Stimulated activated CD8-positive, alpha-beta memory T cell treated with anti-CD3 and anti-CD28 coated beads, Interleukin-2, amount 100 ng/mL, for 1 hour (primary cell): Measurements from ENCODE around the gene DCAF5.
"Not testable (repeated sequence)": the region's sequence is repeated elsewhere in the genome, so short reads cannot be mapped to it uniquely, and the experiment has no call there.

ENCODE experiments used
- DNase-seq, 2 donors: peaks; one replicate each; pipeline ENCODE4 v3.0.0-alpha.2; 2020; ENCODE audit warnings: low read depth in 2 of 2

DCAF5 gene, protein sequence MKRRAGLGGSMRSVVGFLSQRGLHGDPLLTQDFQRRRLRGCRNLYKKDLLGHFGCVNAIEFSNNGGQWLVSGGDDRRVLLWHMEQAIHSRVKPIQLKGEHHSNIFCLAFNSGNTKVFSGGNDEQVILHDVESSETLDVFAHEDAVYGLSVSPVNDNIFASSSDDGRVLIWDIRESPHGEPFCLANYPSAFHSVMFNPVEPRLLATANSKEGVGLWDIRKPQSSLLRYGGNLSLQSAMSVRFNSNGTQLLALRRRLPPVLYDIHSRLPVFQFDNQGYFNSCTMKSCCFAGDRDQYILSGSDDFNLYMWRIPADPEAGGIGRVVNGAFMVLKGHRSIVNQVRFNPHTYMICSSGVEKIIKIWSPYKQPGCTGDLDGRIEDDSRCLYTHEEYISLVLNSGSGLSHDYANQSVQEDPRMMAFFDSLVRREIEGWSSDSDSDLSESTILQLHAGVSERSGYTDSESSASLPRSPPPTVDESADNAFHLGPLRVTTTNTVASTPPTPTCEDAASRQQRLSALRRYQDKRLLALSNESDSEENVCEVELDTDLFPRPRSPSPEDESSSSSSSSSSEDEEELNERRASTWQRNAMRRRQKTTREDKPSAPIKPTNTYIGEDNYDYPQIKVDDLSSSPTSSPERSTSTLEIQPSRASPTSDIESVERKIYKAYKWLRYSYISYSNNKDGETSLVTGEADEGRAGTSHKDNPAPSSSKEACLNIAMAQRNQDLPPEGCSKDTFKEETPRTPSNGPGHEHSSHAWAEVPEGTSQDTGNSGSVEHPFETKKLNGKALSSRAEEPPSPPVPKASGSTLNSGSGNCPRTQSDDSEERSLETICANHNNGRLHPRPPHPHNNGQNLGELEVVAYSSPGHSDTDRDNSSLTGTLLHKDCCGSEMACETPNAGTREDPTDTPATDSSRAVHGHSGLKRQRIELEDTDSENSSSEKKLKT

DNA sequence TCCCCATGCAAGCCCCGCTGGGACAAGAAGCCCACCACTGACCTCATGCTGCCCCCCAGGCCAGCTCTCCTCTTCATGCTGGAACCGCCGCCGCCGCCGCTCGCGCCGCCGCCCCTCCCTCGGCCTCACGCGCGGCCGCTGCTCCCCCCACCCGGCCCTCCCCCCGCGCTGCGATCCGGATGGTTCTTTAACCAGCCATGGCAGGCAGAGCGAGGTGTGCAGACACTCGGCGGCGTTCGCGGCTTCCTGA lies at the start of gene DCAF5:
DCAF5 (minus strand) TSS at position 218 of the 250 bp plus-strand sequence; CDS start at position 77, 141 bp downstream.
- peak; percentile 80 to 89 for DNase-seq

DNA sequence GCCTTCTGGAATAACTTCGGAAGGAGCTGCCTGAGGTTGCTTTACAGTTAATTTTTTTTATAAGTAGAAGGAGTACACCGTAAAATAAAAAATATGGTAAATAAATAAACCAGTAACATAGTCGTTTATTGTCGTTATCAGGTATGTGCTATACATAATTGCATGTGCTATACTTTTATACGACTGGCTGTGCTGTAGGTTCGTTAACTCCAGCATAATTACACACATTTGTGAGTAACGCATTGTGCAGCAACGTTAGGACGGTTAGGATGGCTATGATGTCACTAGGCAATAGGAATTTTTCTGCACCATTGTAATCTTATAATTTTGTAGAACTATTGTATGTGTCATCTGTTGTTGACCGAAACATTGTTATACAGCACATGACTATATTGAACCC lies 46.9 kb upstream of the DCAF5 start:
- DNase-seq: no peak

- DNase-seq: no peak
Measured at GRCh38 chr14:69193721-69194120, 40.8 kb upstream of the DCAF5 start.

- DNase-seq: peak; percentile 29 to 37
Measured at GRCh38 chr14:69191340-69192111, 38.6 kb upstream of the DCAF5 start, which contains the start of gene EXD2. TSS of gene EXD2 (plus strand) at chr14:69191498. CDS start at chr14:69209471, 17,973 bp downstream.

GRCh38 chr14:69190191-69190590 lies 37.3 kb upstream of the DCAF5 start:
- DNase-seq: no peak

DNA sequence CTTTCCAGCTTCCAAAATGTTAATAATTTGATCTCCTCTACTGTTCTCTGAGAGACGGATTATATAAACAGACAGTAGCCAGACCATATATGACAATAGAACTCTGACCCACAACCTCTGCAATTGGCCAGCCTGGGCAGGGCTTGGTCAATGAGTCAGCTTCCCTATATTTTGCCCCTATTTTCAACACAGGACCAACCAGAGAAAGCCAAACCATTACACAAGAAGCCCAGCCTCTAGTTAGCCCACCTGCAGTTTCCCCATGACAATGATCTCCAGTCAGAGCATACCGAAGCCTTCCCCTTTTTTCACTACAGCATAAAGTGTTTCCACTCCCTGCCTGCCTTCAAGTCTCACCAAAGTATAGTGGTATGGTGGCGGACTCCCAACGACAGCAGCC lies 30.8 kb upstream of the DCAF5 start:
- DNase-seq: no peak

DNA sequence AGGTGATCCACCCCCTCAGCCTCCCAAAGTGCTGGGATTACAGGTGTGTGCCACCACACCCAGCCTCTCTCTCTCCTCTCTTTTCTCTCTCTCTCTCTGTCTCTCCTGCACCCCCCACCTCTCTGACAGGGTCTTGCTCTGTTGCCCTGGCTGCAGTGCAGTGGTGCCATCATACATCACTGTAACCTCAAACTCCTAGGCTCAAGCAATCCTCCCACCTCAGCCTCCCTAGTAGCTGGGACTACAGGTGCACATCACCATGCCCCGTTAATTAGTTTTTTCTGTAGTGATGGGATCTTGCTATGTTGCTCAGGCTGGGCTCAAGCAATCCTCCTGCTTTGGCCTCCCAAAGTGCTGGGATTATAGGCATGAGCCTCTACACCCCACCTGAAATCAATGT lies 29.7 kb upstream of the DCAF5 start:
- not testable (repeated sequence) for DNase-seq

GRCh38 chr14:69181491-69181890 lies 28.6 kb upstream of the DCAF5 start:
- DNase-seq: no peak

- DNase-seq: no peak
Measured at GRCh38 chr14:69175130-69175529, 22.2 kb upstream of the DCAF5 start.

- no peak for DNase-seq
Measured at GRCh38 chr14:69171569-69171968, 18.6 kb upstream of the DCAF5 start.

DNA sequence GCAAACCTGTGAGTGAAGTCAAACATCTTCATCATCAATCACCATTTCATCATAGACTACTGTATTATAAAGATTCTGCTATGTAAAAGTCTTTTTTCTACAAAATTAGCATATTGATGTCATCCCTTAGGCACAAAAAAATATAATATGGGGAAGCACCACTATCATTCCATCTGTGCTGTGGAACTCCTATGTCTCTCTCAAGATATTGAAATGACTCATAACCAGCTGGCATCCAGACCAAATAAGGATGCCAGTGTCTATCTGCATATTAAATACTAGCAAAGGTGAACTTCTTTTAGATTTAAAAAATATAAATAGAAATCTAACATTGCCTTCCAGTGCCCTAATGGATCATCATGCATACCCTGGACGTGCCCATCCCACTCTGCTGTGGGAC lies 17.9 kb upstream of the DCAF5 start:
- no peak for DNase-seq

GRCh38 chr14:69165787-69166186 lies 12.9 kb upstream of the DCAF5 start:
- DNase-seq: not testable (repeated sequence)

GRCh38 chr14:69161590-69161989 lies 8.7 kb upstream of the DCAF5 start:
- DNase-seq: no peak

GRCh38 chr14:69156224-69156623 lies 3.3 kb upstream of the DCAF5 start:
- no peak for DNase-seq

- no peak for DNase-seq
Measured at GRCh38 chr14:69154779-69155178, 1.9 kb upstream of the DCAF5 start.

DNA sequence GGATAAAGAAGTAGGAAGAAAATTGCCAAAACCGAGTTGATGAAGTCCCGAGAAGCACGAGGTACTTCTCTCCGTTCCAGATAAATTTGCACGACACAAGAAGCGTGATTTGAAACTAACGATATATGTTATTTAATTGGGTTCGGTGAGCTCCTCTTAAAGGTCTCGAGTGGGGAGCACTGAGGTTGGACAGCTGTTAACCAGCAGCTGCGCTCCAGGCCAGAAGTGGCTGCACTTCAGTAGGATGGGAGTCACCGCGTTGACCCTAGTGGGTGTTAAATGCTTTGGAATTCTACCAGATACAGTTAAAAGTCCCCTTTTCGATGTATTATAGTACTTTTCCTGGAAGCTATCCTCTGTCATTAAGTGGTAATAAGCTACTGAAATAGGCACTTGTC lies 953 bp upstream of the DCAF5 start:
- no peak for DNase-seq

DNA sequence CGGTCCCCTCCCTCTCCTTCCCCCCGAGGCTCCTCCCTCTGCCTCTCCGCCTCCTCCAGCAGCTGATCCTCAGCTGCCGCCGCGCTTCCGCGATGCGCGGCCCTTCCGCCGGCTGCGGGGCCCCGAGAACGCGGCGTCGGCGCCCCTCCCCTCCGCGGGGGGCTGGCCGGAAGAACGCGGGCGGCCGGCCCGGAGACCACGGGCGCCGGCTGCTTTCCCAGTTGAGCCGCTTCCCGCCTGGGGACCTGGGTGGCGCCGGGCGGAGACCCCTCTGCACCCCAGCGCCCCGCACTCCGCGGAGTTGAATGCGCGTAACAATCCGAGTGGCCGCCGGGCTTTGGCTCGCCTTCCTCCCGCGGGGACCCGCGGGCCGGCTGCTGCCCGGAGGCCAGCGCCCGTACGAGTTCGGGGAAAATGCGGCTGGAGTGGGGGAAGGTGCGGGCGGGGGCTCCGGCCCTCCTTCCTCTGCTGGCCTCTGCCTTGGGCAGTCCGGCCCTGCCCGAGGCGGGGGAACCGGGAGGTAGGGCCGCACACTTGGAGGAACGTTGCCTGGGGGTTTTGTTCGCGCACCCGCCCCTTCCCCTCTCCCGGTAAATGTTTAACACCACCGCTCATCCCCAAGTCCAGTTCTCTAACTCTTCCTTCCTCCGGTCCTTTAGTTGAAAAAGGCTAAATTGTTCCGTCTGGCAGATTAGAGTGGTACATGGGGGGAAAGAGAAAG lies 393 bp upstream of the DCAF5 start:
- no peak for DNase-seq

- no peak for DNase-seq
Measured at GRCh38 chr14:69152181-69152901, 578 bp downstream of the DCAF5 start.

DNA sequence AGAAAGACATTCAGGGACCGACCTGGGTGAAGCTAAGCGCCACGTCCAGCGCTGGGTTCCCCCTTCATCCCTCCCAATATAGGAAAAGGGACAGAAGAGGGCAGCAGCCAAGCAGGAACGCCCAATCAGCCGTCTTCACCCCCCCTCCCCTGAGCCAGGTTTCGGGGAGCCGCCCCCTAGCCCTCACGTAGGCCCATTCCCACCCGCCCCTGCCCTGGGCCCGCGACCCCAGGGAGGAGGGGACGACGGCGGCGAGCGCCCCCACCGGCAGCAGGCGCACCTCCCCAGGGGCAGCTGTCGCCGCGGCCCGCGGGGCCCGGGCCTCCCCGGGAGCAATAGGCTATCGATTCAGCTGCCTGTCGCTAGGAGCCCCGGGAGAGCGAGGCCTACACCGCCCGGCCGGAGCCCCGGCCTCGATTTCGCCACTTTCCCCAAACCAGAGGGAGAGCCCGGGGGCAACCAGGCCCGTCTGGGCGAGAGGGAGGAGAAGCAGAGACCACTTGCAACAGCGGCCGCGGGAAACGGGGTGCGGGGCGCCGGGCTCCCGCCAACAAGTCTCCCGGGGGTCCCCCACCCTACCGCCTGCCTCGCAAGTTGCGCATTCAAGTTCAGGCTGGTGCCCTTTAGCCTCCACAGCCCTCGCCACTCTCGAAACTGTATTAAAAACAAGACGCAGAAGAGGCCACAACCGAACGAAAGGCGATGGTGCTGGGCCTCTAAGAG lies 1.3 kb downstream of the DCAF5 start:
- peak; percentile 41 to 54 for DNase-seq
